ENCODE data around the gene ANKRD36C.
A peak's percentile ranks its signal among the peaks of the same experiment; 100 is the strongest.
"Not testable (repeated sequence)": the region's sequence is repeated elsewhere in the genome, so short reads cannot be mapped to it uniquely, and the experiment has no call there.

The ANKRD36C gene

DNA sequence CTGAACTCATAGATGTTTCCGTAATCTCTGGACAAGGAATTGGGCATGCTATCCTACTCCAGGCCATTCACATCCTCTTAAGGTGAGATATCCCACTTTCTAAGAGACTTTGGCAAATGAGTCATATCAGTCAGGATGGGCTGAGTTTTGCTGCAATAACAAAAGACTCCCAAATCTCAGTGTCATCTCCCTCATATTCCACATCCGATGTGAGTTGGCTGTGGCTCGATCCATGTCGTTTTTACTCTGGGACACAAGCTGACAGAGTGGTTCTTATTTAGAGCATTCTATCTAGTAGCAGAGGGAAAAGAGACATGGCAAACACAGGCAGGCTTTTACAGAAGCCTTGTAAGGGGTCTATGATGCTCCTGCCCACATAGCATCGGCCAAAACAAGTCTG is 14.6 kb upstream of the ANKRD36C start:
- not testable (repeated sequence) for DNase-seq

DNA sequence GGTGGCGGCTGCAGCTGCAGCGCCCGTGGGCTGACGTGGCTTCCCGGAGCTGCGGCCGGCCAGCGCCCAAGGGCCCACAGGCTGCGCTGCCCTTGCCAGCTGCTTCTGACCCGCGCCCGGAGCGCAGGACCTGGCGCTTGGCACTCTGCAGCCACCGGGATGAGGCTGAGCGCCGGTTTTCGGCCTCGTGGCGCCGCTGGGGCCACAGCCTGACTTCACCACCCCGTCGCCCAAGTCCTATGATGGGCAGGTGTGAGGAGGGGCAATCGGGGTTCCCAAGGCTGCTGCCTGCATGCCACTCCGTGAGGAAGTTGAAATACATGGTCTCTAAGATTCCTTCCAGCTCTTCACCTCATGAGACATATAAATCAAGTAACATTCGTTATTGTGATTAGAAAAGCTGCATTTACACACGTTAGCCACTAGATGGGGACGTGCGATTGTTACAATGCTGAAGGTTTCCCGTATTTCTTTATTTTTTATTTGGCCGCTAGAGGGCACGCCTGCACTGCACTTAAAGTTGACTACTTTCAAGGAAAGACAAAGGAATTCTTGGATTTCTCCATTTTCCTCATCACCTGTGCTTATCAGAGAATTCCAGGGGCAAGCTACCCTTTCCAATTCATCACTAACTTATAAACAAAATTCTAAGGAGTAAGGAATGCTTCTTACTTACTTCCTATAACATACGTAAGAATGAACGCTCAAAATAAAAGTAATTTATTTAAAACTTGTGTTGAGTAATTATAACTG is 1.1 kb upstream of the ANKRD36C start:
- DNase-seq, result peak in 4 of 5 experiments; percentile 11 to 61 (median 40)

DNA sequence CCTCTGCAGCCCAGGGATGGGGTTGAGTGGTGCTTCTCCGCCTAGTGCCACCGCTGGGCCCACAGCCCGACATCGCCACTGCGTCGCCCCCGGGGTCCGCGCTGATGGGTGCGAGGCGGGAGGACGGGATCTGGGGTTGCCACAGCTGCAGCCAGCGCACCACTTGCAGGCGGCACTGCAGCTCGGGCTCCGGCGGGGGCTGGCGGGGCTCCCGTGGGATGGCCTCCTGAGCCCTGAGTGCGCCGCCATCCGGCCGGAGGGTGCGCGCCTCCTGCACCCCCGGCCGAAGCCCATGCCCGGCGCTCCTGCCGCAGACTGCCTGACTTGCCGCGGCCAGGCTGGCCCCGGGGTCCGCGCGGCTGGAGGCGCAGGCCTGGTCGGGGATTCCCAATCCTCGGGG is 478 bp upstream of the ANKRD36C start:
- DNase-seq, result peak in 1 of 5 experiments; percentile 47

DNA sequence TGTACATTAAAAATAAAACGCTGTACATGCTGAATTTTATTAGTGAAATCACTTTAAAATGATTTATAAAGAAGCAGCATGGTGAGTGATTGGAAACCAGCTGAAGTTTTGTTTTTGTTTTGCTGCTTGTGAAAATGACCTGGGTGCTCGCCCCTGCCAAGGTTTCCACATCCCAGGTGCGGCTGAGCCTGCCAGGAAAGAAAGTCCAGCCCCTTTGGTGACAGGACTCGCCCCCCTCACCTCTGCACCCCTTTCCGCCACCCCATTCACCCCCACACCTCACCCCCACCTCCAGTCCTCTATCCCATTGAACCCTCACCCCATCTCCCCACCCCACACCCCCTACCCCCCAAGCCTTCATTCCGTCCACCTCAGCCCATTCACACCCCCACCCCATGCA is 740 bp downstream of the ANKRD36C start:
- peak in 1 of 5 experiments; percentile 39 for DNase-seq

DNA sequence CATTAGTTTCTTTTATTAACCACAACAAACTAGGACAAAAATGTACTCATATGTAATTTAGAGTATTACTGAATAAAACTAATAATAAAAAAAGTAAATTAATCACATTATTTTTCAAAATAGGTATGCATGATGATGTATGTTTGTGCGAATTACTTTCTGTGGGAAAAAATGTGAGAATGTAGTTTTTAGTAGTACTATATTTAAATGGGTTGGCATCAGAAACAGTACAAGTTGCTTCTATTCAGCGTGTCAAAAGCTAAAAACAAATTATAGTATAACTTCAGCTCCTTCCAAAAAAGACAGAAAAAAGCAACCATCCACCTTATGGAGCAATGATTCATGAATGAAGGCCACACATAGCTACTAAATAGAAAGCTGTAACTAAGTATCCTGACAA is 40.0 kb downstream of the ANKRD36C start:
- DNase-seq, result not testable (repeated sequence)

DNA sequence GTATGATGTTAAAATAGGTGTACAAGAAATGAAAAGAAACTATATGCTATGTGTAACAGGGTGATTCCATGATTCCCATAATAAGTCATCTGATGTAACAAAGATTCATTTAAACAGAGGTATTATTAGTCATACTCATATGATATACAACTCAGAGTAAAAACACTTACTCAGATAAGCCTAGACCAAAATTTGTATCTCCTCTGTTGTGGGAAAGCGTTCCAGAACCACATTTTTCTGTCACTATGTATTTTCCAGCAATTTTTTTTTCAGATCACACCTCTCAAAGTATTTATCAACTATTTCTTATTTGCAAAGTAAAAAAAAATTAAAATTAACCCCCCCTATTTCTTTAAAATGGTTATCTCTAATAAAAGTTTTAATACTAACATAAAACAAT is 43.6 kb downstream of the ANKRD36C start:
- not testable (repeated sequence) for DNase-seq

DNA sequence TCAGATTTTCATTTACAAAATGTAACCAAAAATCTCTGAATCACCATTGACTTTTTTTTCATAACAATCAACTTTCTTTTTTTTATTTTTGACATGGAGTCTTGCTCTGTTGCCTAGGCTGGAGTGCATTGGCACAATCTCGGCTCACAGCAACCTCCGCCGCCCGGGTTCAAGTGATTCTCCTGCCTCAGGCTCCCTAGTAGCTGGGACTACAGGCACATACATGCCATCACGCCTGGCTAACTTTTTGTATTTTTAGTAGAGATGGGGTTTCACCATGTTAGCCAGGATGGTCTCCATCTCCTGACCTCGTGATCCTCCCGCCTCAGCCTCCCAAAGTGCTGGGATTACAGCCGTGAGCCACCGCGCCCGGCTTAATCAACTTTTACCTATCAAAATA is 51.7 kb downstream of the ANKRD36C start:
- not testable (repeated sequence) for DNase-seq

DNA sequence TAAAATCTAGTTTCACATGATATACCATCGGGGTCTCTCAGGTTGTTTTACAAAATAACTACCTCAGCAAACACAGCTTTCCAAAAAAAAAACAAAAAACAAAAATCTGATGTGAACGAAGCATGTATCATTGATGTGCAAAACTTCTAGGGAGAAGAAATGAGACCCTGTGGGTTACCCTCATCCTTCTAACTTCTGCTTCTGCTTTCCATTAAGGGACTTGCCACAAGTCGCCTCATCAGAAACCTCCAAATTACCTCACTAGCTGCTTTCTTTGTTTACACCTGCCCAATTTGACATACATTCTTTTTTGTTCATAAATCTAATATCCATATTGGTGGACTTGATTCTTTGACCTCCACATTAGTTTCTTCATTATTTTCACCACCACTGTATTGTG is 60.9 kb downstream of the ANKRD36C start:
- not testable (repeated sequence) for DNase-seq

DNA sequence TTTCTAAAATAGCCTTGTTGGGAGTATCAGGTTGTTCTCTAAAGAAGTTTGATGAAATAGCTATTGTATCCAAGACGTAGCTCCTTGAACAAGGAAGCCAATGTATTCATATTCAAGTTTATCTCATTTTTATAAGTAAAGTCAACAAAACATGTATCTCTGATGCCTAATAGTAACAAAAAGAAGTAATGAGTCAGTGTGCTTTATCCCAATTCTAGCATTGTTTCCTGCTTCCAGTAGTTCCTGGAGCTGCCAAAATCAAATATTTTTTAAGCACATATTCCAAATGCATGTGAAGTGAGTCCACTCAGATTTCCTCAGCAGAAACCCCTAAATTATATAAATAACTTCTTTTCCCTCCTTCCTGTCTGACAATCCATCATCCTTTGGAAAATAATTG is 74.6 kb downstream of the ANKRD36C start:
- DNase-seq, result not testable (repeated sequence)

DNA sequence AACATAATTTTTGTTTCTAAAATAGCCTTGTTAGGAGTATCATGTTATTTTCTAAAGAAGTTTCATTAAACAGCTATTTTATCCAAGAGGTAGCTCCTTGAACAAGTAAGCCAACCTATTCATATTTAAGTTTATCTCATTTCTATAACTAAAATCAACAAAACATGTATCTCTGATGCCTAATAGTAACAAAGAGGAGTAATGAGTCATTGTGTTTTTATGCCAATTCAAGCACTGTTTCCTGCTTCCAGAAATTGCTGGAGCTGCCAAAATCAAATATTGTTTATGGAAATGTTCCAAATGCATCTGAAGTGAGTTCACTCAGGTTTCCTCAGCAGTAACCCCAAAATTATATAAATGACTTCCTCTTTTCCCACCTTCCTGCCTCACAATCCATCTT is 76.5 kb downstream of the ANKRD36C start:
- DNase-seq, result not testable (repeated sequence)

DNA sequence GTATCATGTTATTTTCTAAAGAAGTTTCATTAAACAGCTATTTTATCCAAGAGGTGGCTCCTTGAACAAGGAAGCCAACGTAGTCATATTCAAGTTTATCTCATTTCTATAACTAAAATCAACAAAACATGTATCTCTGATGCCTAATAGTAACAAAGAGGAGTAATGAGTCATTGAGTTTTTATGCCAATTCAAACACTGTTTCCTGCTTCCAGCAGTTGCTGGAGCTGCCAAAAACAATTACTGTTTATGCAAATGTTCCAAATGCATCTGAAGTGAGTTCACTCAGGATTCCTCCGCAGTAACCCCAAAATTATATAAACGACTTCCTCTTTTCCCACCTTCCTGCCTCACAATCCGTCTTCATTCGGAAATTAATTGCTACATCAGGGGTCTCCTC is 80.2 kb downstream of the ANKRD36C start:
- DNase-seq, result not testable (repeated sequence)

DNA sequence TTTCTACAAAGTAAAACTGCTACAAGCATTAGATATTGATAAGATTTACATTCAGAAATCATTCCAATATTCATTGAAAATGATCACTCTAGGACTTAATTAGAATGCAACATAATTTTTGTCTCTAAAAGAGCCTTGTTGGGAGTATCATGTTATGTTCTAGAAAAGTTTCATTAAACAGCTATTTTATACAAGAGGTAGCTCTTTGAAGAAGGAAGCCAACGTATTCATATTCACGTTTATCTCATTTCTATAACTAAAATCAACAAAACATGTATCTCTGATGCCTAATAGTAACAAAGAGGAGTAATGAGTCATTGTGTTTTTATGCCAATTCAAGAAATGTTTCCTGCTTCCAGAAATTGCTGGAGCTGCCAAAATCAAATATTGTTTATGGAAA is 97.2 kb downstream of the ANKRD36C start:
- DNase-seq, result not testable (repeated sequence)

DNA sequence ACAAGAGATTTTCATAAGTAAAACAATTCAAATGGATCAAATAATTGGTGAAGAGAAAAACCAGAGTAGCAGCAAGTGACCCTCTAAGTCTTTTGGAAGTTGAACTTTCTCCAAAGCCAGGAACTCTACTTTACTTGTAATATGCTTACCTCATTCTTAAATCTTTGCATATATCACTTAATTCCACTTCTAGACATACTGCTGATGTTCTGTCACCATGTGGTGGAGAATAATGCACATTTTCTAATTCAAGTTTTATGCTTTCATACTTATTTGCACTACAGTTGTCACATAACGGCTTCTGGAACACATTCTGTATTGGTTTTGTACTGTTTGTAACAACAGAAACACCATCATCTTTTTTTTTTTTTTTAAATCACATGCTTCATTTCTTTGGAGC is 123.7 kb downstream of the ANKRD36C start:
- not testable (repeated sequence) for DNase-seq

DNA sequence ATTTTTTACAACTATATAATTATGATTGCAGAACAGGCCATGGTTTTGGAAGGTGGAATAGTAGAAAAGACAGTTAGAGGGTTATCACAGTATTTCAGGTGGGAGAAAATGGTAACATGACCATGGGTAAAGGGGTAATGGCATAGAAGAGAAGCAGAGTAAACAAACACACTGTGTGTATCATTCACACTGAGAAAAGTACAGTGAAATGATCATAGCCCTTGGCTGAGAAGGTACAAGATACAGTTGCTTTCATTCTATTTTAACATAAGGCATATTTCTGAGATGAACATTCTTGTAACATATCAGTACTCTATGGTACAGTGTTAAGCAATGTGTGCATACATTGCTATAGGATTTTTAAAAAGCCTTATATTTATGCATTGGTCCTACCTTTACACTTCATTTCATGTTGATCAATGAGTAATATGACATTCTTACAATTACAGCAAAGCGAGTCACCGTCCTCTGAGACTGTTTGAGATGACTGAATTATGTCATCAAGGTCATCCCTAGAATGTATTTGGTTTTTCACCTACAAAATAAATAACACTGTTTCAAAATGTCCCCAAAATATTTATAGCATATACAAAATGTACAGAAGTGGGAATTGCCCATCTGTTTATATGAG is 124.5 kb downstream of the ANKRD36C start:
- DNase-seq, result not testable (repeated sequence)

DNA sequence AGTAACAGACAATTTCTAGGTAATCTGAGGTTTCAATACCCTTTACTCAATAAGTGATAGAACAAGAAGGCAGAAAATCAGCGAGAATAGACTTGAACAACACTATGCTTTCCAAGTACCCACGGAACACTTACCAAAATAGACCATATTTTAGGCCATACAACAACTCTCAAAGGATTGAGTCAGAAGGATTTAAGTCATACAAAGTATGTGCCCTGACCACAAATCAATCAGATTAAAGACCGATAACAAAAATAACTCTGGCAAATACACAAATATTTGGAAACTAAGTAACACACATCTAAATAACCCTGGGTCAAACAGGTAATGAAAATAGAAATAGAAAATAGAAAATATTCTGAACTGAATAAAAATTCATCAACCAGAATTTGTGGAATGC is 129.5 kb downstream of the ANKRD36C start:
- DNase-seq, result not testable (repeated sequence)

DNA sequence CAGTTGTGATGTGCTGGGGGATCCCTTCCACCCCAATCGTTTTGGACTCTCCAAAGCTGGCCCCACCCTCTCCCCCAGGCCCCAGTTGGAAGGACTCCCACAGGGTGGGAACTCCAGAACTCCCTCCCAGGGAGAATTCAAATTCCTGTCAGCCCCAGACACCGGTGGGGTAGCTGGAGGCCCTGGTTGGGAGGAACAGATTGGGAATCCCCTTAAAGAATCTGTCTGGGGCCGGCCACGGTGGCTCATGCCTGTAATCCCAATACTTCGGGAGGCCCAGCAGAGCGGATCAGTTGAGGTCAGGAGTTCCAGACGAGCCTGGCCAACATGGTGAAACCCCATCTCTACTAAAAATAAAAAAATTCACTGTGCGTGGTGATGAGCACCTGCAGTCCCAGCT is 155.5 kb downstream of the ANKRD36C start:
- DNase-seq, result no peak

DNA sequence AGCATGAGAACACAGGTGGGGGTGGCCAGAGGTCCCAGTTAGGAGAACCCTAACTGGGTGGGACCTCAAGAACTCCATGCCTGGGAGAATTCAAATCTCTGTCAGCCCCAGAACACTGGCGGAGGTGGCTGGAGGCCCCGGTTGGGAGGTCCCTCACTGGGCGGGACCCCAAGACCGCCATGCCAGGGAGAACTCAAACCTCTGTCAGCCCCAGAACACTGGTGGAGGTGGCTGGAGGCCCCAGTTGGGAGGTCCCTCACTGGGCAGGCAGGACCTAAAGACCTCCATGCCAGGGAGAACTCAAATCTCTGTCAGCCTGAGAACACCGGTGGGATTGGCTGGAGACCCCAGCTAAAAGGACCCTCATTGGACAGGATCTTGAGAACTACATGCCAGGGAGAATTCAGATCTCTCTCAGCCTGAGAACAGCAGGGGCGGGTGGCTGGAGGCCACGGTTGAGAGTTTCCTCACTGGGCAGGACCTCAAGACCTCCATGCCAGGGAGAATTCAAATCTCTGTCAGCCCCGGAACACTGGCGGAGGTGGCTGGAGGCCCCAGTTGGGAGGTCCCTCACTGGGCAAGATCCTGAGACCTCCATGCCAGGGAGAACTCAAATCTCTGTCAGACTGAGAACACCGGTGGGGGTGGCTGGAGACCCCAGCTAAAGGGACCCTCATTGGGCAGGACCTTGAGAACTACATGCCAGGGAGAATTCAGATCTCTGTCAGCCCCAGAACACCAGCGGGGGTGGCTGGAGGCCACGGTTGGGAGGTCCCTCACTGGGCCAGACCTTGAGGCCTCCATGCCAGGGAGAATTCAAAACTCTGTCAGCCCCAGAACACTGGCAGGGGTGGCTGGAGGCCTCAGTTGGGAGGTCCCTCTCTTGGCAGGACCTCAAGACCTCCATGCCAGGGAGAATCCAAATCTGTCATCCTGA is 157.3 kb downstream of the ANKRD36C start:
- not testable (repeated sequence) for DNase-seq

DNA sequence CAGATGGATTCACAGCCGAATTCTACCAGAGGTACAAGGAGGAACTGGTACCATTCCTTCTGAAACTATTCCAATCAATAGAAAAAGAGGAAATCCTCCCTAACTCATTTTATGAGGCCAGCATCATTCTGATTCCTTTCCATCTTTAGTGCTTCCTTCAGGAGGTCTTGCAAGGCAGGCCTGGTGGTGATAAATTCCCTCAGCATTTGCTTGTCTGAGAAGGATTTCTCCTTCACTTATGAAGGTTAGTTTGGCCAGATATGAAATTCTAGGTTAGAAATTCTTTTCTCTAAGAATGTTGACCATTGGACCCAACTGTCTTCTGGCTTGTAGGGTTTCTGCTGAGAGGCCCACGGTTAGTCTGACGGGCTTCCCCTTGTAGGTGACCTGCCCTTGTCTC is 167.4 kb downstream of the ANKRD36C start:
- not testable (repeated sequence) for DNase-seq

DNA sequence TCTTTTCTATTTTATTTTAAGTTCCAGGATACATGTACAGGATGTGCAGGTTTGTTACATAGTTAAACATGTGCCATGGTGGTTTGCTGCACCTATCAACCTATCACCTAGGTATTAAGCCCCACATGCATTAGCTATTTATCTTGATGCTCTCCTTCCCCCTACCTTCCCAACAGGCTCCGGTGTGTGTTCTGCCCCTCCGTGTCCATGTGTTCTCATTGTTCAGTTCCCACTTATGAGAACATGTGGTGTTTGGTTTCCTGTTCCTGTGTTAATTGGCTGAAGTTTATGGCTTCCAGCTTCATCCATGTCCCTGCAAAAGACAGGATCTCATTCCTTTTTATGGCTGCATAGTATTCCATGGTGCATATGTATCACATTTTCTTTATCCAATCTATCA is 174.1 kb downstream of the ANKRD36C start:
- DNase-seq, result not testable (repeated sequence)

DNA sequence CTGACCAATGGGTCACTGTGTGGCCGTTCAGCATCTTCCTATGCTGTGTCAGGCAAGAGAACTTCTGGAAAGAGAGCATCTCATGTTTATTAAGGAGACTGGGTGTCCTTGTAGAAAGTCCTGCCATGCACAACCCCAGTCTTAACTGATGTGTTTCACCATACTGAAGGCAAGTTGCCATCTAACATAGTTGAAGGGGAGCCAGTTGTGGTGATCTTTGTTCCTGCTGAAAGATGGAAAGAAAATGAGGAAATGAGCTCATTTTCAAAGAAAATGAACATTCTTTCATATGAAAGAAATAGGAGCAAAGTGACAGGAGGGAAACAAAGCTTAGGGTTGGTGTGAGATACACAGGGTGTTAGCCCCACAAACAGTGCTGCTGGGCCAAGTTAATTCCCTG is 178.3 kb downstream of the ANKRD36C start:
- not testable (repeated sequence) for DNase-seq

DNA sequence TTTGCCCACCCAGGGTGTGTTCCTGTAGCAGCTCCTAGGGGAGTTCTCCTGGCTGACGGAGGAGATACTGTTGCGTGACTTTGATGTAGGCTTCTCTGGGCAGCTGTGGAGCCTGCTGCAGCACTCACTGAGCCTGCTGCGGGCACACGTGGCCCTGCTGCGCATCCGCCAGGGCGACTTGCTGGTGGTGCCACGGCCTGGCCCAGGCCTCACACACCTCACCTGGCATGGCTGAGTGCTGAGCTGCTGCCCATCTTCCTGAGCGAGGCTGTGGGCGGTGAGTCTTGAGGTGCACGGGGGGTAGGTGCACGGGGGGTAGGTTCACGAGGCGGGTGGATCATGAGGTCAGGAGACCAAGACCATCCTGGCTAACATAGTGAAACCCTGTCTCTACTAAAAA is 191.7 kb downstream of the ANKRD36C start:
- no peak for DNase-seq

DNA sequence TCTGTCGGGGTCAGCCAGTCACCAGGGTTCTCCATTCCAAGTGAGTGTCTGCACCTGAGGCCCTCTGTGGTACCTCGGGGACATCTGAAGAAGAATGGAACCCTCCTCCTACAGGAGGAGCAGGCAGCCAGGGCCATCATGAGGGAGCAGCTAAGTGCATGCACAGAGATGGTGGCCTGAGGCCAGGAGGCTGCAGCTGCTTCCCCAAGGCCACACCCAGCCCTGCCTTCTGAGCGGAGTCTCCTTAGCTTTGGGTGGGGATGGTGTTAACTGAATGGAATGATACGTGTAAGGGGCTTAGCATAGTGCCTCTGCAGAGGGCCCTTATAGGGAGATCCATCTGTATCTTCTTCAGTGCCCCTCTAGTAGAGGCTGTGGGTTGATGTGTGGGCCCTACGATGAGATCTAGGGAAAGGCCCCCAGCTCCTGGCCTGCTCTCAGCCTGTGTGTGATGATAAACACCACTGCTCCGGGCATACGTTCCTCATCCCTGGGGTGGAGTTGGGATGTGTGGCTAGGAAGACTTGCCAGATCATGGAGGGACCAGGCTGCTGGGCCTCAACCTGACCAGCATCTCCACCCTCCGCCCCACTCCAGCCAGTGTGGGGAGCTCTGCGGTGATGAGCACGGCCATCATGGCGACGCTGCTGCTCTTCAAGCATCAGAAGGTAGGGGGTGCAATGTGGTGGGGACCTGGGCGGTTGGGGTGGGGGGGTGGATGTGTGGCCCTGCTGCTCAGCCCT is 192.3 kb downstream of the ANKRD36C start:
- DNase-seq, result not testable (repeated sequence)

Measured in T-helper 2 cell (primary cell).